SK-N-SH (cell line): Measurements from ENCODE around the gene SFMBT2. TPM values are rescaled to one million over a fixed set of nuclear protein-coding genes. Genes with fewer than 3 reads are reported as not detected.

Experiments used
- CTCF ChIA-PET: fragments of 300-600, 350-600 bp; formaldehyde crosslinking; extraction: SDS; loops from one replicate; lab custom pipeline; 2021; lab: Yijun Ruan, JAX
- POLR2A ChIA-PET: fragments of 350-600 bp; sonication (Branson Sonifier 250); formaldehyde crosslinking; extraction: SDS; loops from one replicate; lab custom pipeline; 2020; ENCODE audit warnings: antibody characterized with exemption, inconsistent platforms; lab: Yijun Ruan, JAX
- DNase-seq: peaks from one replicate; pipeline ENCODE4 v3.0.0; 2012
- H2AFZ ChIP-seq: fragments of 200-600 bp; sonication (generic); 2 replicates; pipeline ENCODE4 v1.8.1; 2016; ENCODE audit warnings: antibody characterized with exemption, mild to moderate bottlenecking, low read depth
- H3F3A ChIP-seq: fragments of 200-600 bp; sonication (generic); replicated peaks from 2 replicates; pipeline ENCODE3; 2016; ENCODE audit warnings: antibody characterized with exemption, mild to moderate bottlenecking; ENCODE audit not compliant: insufficient read depth
- H3K27ac ChIP-seq, 2 experiments: fragments of 200-500 bp in 1 of 2; fragments of 200-600 bp in 1 of 2; sonication (Bioruptor generic) in 1 of 2; sonication (generic), shearing (Covaris generic) in 1 of 2; 2 replicates each; pipeline versions ENCODE4 v1.5.1 to v1.6.1; 2014 to 2016; ENCODE audit warnings: low read depth in 2 of 2, inconsistent platforms in 1 of 2, low read length in 1 of 2, mild to moderate bottlenecking in 1 of 2, mixed read lengths in 1 of 2
- H3K27me3 ChIP-seq: fragments of 200-600 bp; sonication (generic), shearing (Covaris generic); 2 replicates; pipeline ENCODE4 v1.6.1; 2016; ENCODE audit warnings: mixed run types; ENCODE audit not compliant: insufficient read depth
- H3K36me3 ChIP-seq, 2 experiments: fragments of 200-500 bp in 1 of 2; fragments of 200-600 bp in 1 of 2; sonication (Bioruptor generic) in 1 of 2; sonication (generic) in 1 of 2; replicated peaks in 1 of 2; 2 replicates each; pipeline versions ENCODE3 to v1.5.1; 2014 to 2016; ENCODE audit warnings: low read length in 1 of 2, mild to moderate bottlenecking in 1 of 2; ENCODE audit not compliant: insufficient read depth in 2 of 2, control insufficient read depth in 1 of 2
- H3K4me1 ChIP-seq, 2 experiments: fragments of 200-500 bp in 1 of 2; fragments of 200-600 bp in 1 of 2; sonication (Bioruptor generic) in 1 of 2; sonication (generic), shearing (Covaris generic) in 1 of 2; 2 replicates each; pipeline versions ENCODE4 v1.5.1 to v1.6.1; 2014 to 2016; ENCODE audit warnings: low read depth in 1 of 2, low read length in 1 of 2, mixed run types in 1 of 2; ENCODE audit not compliant: insufficient read depth in 2 of 2, control insufficient read depth in 1 of 2
- H3K4me2 ChIP-seq: fragments of 200-600 bp; sonication (generic), shearing (Covaris generic); 2 replicates; pipeline ENCODE4 v1.6.1; 2017; ENCODE audit warnings: mixed run types
- H3K4me3 ChIP-seq, 2 experiments: fragments of 200-500 bp in 1 of 2; fragments of 200-600 bp in 1 of 2; sonication (Bioruptor generic) in 1 of 2; sonication (generic), shearing (Covaris generic) in 1 of 2; 2 replicates each; pipeline versions ENCODE4 v1.5.1 to v1.8.1; 2014 to 2016; ENCODE audit warnings: low read depth in 2 of 2, inconsistent platforms in 1 of 2, low read length in 1 of 2, mild to moderate bottlenecking in 1 of 2, mixed read lengths in 1 of 2, moderate library complexity in 1 of 2
- H3K79me2 ChIP-seq: fragments of 200-600 bp; sonication (generic); 2 replicates; pipeline ENCODE4 v1.8.1; 2017; ENCODE audit warnings: mild to moderate bottlenecking; ENCODE audit not compliant: insufficient read depth
- H3K9ac ChIP-seq: fragments of 200-600 bp; sonication (generic); 2 replicates; pipeline ENCODE4 v1.6.1; 2017; ENCODE audit warnings: mixed run types
- H3K9me2 ChIP-seq: fragments of 200-600 bp; sonication (generic); 2 replicates; pipeline ENCODE4 v1.6.1; 2017; ENCODE audit warnings: mixed run types
- H3K9me3 ChIP-seq: fragments of 200-600 bp; sonication (generic); 2 replicates; pipeline ENCODE4 v1.6.1; 2017; ENCODE audit warnings: mixed run types, mild to moderate bottlenecking, moderate library complexity
- H4K20me1 ChIP-seq: fragments of 200-600 bp; sonication (generic); 2 replicates; pipeline ENCODE4 v1.6.1; 2017; ENCODE audit warnings: mild to moderate bottlenecking, mixed run types; ENCODE audit not compliant: insufficient read depth
- CTCF ChIP-seq: fragments of 200-600 bp; sonication (generic); IDR thresholded peaks from 2 replicates; pipeline ENCODE4 v1.6.1; 2017; ENCODE audit warnings: antibody characterized with exemption, mild to moderate bottlenecking, moderate library complexity
- EP300 ChIP-seq, 2 experiments: IDR thresholded peaks; 2 replicates each; pipeline versions ENCODE4 v1.4.0 to v1.6.1; 2012; ENCODE audit warnings: borderline replicate concordance in 1 of 2, low read depth in 1 of 2, low read length in 1 of 2
- EZH2phosphoT487 ChIP-seq: fragments of 200-600 bp; sonication (generic); IDR thresholded peaks from 2 replicates; pipeline ENCODE4 v1.6.1; 2017; ENCODE audit warnings: low read depth, mixed run types, mild to moderate bottlenecking, antibody characterized with exemption, moderate library complexity, borderline replicate concordance
- FOXJ3 ChIP-seq: sonication (generic); formaldehyde crosslinking; IDR thresholded peaks from 2 replicates; pipeline ENCODE4 v1.5.1; 2020; ENCODE audit warnings: mild to moderate bottlenecking, missing genetic modification reagents
- GATA2 ChIP-seq: sonication (generic); formaldehyde crosslinking; IDR thresholded peaks from 2 replicates; pipeline ENCODE4 v1.5.0; 2020; ENCODE audit warnings: mild to moderate bottlenecking, missing genetic modification reagents
- MAX ChIP-seq: IDR thresholded peaks from 2 replicates; pipeline ENCODE4 v1.4.0; 2012; ENCODE audit warnings: low read depth
- MXI1 ChIP-seq: IDR thresholded peaks from 2 replicates; pipeline ENCODE4 v1.6.1; 2012; ENCODE audit warnings: mild to moderate bottlenecking, low read depth, low read length, improper control_type of control experiment
- NRF1 ChIP-seq: IDR thresholded peaks from 2 replicates; pipeline ENCODE4 v1.6.1; 2012; ENCODE audit warnings: low read depth, mild to moderate bottlenecking, low read length
- POLR2AphosphoS5 ChIP-seq: IDR thresholded peaks from 2 replicates; pipeline ENCODE4 v1.6.1; 2012; ENCODE audit warnings: low read depth, low read length
- RCOR1 ChIP-seq: fragments of 150-350 bp; IDR thresholded peaks from 2 replicates; pipeline ENCODE4 v1.6.1; 2017; ENCODE audit warnings: antibody characterized with exemption, low read length
- REST ChIP-seq: IDR thresholded peaks from 2 replicates; pipeline ENCODE4 v1.6.1; 2012; ENCODE audit warnings: mild to moderate bottlenecking, low read depth, low read length, moderate library complexity
- RFX5 ChIP-seq: IDR thresholded peaks from 2 replicates; pipeline ENCODE4 v1.6.1; 2012; ENCODE audit warnings: mild to moderate bottlenecking, improper control_type of control experiment, low read length
- RXRA ChIP-seq: IDR thresholded peaks from 2 replicates; pipeline ENCODE4 v1.4.0; 2012; ENCODE audit warnings: low read depth, mild to moderate bottlenecking, borderline replicate concordance
- SIN3A ChIP-seq: IDR thresholded peaks from 2 replicates; pipeline ENCODE4 v1.6.1; 2012; ENCODE audit warnings: low read depth, mild to moderate bottlenecking, low read length, moderate library complexity, borderline replicate concordance
- SMC3 ChIP-seq: IDR thresholded peaks from 2 replicates; pipeline ENCODE4 v1.6.1; 2012; ENCODE audit warnings: low read depth, low read length, improper control_type of control experiment
- TAF1 ChIP-seq: IDR thresholded peaks from 2 replicates; pipeline ENCODE4 v1.6.1; 2012; ENCODE audit warnings: low read depth, mild to moderate bottlenecking, low read length, moderate library complexity, borderline replicate concordance
- TEAD4 ChIP-seq: IDR thresholded peaks from 2 replicates; pipeline ENCODE4 v1.4.0; 2012; ENCODE audit warnings: mild to moderate bottlenecking, borderline replicate concordance; ENCODE audit not compliant: insufficient read depth
- USF1 ChIP-seq: IDR thresholded peaks from 2 replicates; pipeline ENCODE4 v1.4.0; 2012; ENCODE audit warnings: low read depth, borderline replicate concordance
- USF2 ChIP-seq: fragments of 150-350 bp; IDR thresholded peaks from 2 replicates; pipeline ENCODE4 v1.6.1; 2017; ENCODE audit warnings: antibody characterized with exemption, low read length, low read depth, borderline replicate concordance
- WGBS: methylation state at CpG from one replicate; pipeline ENCODE4 v1.1.6; 2017; ENCODE audit warnings: low lambda C conversion rate; 5-methylcytosine and 5-hydroxymethylcytosine counted together
- polyA plus RNA-seq, 3 experiments: library from polyadenylated mRNA; depleted of rRNA; stranded (reverse); fragments of >200 nt; gene quantifications; 2 replicates each; pipeline ENCODE4 v1.2.3, GENCODE V29; 2012

Gene SFMBT2
- polyA plus RNA-seq, 1 of the 3 experiments (the other 2 are of a cell fraction): 0.20 TPM

- 68% methylated on average over 7 of the region's 7 CpGs for WGBS
- ChIA-PET POLR2A (no interaction called here), CTCF (no interaction called here)
- H3K4me2 ChIP-seq: no peak overlapping the region
- H3K9me2 ChIP-seq: no peaks in the 10 kb centered on the region
- no peaks in the 10 kb centered on the region for H3K9me3 ChIP-seq
- DNase-seq: no peak
- H3K9ac ChIP-seq: no peak overlapping the region
- TF ChIP-seq REST (no peak), RCOR1 (no peak), TEAD4 (no peak), MXI1 (no peak), USF2 (no peak), SIN3A (no peak), CTCF (no peak), EZH2phosphoT487 (no peak), MAX (no peak), USF1 (no peak), EP300 (IDR thresholded peaks at IDR 0.05; ENCODE audit: borderline replicate concordance in 1 of 2, low read depth in 1 of 2, low read length in 1 of 2) (no peak), FOXJ3 (CRISPR knock-in tag) (no peak), POLR2AphosphoS5 (no peak), GATA2 (CRISPR knock-in tag) (no peak), RXRA (no peak), TAF1 (no peak), SMC3 (no peak), RFX5 (no peak), NRF1 (no peak)
- no peaks in the 10 kb centered on the region for H4K20me1 ChIP-seq
- peaks cover 0 to 6% of the 10 kb centered on the region in 2 experiments; a peak in 1 of 4 replicates for H3K4me1 ChIP-seq
- no peaks in the 10 kb centered on the region for H3K27me3 ChIP-seq
- no peaks in the 10 kb centered on the region for H3F3A ChIP-seq
- H2AFZ ChIP-seq: no peak overlapping the region
- no peaks in the 10 kb centered on the region for H3K36me3 ChIP-seq
- H3K4me3 ChIP-seq: no peak overlapping the region
- H3K27ac ChIP-seq: no peak overlapping the region
- no peaks in the 10 kb centered on the region for H3K79me2 ChIP-seq
Measured at GRCh38 chr10:7320072-7320471, 90.8 kb downstream of the SFMBT2 start.
